GM12875 (cell line): ENCODE measurements around the gene BPIFB2.

Experiments used
- H3K4me3 ChIP-seq: one replicate; pipeline ENCODE4 v1.5.1; 2011; ENCODE audit warnings: low read depth, low read length, control low read depth
- TF ChIP-seq, protein P1 (sequence below): IDR thresholded peaks from 2 replicates; pipeline ENCODE4 v1.5.1; 2011; ENCODE audit warnings: low read depth, mild to moderate bottlenecking, control low read depth, inconsistent platforms, low read length, moderate library complexity, borderline replicate concordance; ENCODE audit not compliant: insufficient read depth

The BPIFB2 gene

DNA sequence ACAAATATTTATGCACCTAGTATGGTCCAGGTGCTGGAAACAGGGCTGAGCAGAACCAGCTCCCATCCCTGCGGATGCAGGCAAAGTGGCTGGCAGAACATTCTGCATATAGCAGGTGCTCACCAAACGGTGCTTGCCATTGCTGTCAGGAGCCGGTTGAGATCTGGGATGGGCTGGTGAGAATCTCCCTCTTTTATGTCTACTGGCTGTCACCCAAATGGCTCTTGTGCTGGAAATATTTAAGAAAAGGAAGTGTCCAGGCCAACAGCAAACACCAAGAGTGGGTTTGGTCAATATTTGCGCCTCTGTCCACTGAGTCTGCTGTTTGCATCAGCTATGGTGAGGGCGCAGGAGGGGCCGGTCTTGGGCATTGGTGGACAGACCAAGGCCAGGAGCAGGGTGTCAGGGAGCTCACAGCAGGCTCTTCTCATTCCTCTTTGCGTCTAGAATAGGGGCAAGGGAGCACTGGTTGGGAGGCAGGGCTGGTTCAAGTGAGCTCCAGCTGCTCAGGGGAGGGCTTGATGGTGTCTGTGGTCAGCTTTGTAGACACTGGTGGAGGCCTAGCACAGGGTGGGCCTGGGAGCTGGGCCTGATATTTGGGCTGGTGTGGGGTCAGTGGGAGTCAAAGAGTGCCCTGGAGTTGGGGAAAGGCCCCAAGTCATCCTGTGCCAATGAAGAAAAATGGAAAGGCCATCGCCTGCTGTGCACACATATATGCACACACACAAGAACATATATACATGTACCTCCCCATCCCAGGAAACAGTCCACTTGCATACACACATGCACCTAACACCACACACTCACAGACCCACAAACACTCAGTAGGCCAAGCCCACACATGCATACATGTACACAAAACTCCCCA, 1.4 kb upstream of the BPIFB2 start:
- TF ChIP-seq, protein P1, sequence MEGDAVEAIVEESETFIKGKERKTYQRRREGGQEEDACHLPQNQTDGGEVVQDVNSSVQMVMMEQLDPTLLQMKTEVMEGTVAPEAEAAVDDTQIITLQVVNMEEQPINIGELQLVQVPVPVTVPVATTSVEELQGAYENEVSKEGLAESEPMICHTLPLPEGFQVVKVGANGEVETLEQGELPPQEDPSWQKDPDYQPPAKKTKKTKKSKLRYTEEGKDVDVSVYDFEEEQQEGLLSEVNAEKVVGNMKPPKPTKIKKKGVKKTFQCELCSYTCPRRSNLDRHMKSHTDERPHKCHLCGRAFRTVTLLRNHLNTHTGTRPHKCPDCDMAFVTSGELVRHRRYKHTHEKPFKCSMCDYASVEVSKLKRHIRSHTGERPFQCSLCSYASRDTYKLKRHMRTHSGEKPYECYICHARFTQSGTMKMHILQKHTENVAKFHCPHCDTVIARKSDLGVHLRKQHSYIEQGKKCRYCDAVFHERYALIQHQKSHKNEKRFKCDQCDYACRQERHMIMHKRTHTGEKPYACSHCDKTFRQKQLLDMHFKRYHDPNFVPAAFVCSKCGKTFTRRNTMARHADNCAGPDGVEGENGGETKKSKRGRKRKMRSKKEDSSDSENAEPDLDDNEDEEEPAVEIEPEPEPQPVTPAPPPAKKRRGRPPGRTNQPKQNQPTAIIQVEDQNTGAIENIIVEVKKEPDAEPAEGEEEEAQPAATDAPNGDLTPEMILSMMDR, result no peak
- H3K4me3 ChIP-seq, result no peak overlapping the region

GRCh38 chr20:33006776-33007375, 628 bp upstream of the BPIFB2 start:
- no peak overlapping the region for H3K4me3 ChIP-seq

GRCh38 chr20:33008336-33009213, 1.1 kb downstream of the BPIFB2 start:
- TF ChIP-seq, protein P1, result no peak
- no peak overlapping the region for H3K4me3 ChIP-seq

More at GRCh38 chr20:33006776-33007375, 628 bp upstream of the BPIFB2 start:
- TF ChIP-seq, protein P1, result no peak

DNA sequence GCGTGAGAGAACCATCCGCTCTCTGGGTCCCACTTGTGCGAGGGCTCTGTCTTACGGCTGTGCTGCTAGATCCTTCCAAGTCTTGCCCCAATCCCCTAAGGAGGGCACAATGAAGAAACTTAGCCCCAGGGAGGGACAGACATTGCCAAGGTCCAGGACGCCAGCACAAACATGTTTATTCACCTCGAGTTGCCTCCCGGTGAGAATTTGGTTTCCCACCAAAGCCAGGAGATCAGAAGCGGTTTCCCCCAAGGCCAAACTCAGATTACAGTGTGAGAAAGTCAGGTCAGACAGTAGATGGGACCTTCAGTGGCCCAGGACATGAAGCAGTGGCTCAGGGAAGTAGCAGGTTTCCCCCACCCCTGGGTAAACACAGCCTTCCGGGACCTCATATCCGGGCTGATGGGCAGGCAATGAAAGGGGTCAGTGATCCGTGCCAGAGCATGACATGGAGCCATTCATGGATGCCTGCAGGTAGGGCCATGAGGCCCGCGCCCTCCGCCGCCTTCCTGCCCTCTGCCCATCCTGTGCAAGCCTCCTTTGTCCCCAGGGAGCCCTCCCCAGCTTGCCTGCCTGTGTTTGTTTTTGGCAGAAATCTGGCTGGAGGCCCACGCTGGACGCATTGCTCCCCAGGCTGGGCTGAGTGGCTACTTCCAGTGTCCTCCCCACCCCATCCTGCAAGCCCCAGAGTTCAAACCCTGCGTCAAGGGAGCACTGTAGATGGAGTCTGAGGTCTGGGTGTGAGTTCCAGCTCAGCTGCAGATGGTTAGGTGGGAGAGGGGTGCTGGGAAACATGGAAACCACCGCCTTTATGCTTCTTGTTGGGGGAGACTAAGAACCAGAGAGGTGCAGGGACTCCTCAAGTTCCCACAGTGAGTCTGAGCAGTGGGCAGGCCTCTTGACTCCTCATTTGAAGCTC, 2.0 kb downstream of the BPIFB2 start:
- TF ChIP-seq, protein P1, result no peak
- no peak overlapping the region for H3K4me3 ChIP-seq

DNA sequence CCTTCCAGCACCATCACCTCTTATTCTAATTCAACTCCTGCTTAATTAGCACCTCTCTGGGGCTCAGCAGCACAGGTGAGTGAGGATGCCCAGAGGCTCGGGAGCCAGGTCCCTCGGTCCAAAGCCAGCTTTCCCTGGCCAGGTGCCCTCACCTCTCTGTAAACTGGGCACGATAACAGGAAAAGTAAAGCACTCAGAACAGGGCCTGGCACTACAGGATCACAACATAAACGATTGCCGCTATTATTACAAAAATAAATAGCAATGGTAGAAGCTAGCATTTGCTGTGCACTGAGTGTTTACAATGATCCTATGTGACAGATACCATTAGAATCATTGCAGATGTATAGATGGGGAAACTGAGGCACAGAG, 2.6 kb downstream of the BPIFB2 start:
- no peak overlapping the region for H3K4me3 ChIP-seq
- TF ChIP-seq, protein P1, result no peak
